Measurements from ENCODE around the gene USP34. TPM values are rescaled to one million over a fixed set of nuclear protein-coding genes. Genes with fewer than 3 reads are reported as not detected.

USP34 gene
- total RNA-seq, 1 donor: 154 TPM

DNA sequence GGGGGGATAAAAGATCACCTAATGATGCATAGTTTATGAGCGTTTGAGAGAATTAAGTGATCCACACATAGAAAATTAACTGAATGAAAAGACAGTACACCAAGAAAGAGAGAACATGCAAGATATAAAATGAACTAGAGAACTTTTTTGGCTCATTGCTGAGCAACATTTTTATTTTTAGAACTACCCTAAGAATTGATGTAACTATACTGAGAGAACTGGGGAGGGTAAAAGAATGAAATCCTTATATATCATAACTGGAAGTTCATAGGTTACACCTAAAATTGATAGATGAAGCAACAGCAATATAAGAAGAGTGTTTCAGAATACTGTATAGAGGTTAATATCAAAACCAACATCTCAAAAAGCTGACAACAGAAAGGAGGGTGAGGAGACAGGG, 55.6 kb downstream of the USP34 start:
- H3K4me3 ChIP-seq (ENCODE audit: low read depth, low read length): no peak overlapping the region
- DNase-seq (ENCODE audit: low read depth): no peak
- TF ChIP-seq, protein P1, sequence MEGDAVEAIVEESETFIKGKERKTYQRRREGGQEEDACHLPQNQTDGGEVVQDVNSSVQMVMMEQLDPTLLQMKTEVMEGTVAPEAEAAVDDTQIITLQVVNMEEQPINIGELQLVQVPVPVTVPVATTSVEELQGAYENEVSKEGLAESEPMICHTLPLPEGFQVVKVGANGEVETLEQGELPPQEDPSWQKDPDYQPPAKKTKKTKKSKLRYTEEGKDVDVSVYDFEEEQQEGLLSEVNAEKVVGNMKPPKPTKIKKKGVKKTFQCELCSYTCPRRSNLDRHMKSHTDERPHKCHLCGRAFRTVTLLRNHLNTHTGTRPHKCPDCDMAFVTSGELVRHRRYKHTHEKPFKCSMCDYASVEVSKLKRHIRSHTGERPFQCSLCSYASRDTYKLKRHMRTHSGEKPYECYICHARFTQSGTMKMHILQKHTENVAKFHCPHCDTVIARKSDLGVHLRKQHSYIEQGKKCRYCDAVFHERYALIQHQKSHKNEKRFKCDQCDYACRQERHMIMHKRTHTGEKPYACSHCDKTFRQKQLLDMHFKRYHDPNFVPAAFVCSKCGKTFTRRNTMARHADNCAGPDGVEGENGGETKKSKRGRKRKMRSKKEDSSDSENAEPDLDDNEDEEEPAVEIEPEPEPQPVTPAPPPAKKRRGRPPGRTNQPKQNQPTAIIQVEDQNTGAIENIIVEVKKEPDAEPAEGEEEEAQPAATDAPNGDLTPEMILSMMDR (IDR thresholded peaks at IDR 0.05; ENCODE audit: insufficient read depth, low read depth, low read length): no peak

DNA sequence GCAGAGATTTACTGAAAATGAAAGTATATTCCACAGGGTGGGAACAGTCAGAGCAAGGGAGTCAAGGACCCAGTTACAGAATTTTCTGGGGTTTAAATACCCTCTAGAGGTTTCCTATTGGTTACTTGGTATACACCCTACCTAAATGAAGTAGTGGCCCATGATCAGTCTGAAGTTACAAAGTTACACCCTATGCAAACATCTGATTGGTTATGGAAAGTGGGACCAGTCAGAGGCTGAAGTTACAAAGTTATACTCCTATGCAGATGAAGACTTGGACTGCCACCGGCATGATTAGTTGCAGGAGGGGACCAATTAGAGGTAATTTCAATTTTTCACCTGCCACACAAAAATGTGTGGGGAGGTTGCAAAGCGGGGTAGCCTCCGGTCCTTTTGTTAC, 56.2 kb downstream of the USP34 start:
- H3K4me3 ChIP-seq (ENCODE audit: low read depth, low read length): no peak overlapping the region
- TF ChIP-seq, protein P1 (IDR thresholded peaks at IDR 0.05; ENCODE audit: insufficient read depth, low read depth, low read length): no peak
- DNase-seq (ENCODE audit: low read depth): no peak

DNA sequence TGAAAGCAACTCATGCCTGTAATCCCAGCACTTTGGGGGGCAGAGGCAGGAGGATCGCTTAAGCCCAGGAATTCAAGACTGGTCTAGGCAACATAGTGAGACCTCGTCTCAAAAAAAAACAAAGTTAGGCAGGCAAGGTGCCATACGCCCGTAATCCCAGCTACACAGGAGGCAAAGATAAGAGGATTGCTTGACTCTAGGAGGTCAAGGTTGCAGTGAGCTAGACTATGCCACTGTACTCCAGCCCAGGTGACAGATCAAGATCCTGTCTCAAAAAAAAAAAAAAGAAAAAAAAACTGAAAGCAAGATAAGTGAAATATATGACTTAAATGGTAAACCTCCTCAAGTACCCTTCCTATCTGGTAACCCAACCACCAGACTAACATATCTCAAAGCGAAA, 59.8 kb downstream of the USP34 start:
- H3K4me3 ChIP-seq (ENCODE audit: low read depth, low read length): no peak overlapping the region
- no peak for DNase-seq (ENCODE audit: low read depth)
- TF ChIP-seq, protein P1 (IDR thresholded peaks at IDR 0.05; ENCODE audit: insufficient read depth, low read depth, low read length): no peak

GRCh38 chr2:61410185-61410584, 60.7 kb downstream of the USP34 start:
- TF ChIP-seq, protein P1 (IDR thresholded peaks at IDR 0.05; ENCODE audit: insufficient read depth, low read depth, low read length): no peak
- no peak for DNase-seq (ENCODE audit: low read depth)
- H3K4me3 ChIP-seq (ENCODE audit: low read depth, low read length): no peak overlapping the region

DNA sequence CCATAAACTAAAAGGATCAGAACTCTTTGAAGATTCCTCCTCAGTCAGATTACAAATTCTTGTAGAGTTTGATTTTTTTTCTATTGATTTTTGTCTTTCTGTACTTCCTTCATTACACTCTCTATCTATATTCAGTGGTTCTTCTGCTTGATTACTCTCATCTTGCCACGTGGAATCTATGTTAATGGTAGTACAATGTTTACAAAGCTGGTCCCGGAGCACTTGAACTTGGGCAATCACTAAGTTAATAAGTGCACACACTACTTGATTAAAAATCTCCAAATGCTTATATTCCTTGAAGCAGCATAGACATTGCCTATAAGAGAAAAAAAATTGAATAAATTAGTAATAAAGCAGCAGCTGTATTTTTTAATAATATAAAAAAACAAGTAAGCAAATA, 65.1 kb downstream of the USP34 start:
- peak; percentile 28 for DNase-seq (ENCODE audit: low read depth)
- TF ChIP-seq, protein P1 (IDR thresholded peaks at IDR 0.05; ENCODE audit: insufficient read depth, low read depth, low read length): no peak
- H3K4me3 ChIP-seq (ENCODE audit: low read depth, low read length): no peak overlapping the region

DNA sequence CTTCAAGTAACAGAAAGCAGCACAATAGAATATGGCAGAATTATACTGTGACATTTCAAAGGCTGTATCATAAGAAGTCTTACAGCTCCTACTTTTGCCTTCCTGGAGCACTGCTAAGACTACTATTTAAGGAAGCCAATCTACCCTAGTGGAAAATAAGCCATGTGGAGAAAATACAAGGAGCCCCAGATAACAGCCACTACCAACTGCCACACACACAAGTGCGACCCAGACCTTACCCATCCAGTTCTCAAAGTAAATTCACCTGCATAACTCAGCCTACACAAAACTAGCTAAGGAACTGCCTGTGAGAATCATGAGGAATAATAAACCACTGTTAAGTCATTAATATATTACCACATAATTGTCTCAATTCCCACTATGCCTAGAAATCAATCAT, 66.4 kb downstream of the USP34 start:
- no peak for DNase-seq (ENCODE audit: low read depth)
- TF ChIP-seq, protein P1 (IDR thresholded peaks at IDR 0.05; ENCODE audit: insufficient read depth, low read depth, low read length): no peak
- H3K4me3 ChIP-seq (ENCODE audit: low read depth, low read length): no peak overlapping the region

DNA sequence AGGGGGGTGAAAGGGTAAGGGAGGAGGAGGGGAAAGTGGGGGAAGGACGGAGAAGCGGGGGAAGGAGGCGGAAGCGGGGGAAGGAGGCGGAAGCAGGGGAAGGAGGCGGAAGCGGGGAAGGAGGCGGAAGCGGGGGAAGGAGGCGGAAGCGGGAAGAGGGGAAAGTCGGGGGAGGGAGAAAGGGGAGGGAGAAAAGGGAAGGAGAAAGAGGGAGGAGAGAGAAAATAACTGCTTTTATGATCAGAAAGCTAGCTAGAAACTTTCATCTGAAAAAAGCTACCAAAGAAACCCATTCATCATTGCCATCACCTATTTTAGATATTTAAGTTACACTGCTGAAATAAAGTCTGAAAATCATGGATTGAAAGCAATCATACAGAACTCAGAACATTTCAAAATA, 72.5 kb downstream of the USP34 start:
- DNase-seq (ENCODE audit: low read depth): no peak
- TF ChIP-seq, protein P1 (IDR thresholded peaks at IDR 0.05; ENCODE audit: insufficient read depth, low read depth, low read length): no peak
- H3K4me3 ChIP-seq (ENCODE audit: low read depth, low read length): no peak overlapping the region
